Measurements from ENCODE around the gene LRRK2. TPM values are rescaled to one million over a fixed set of nuclear protein-coding genes. Genes with fewer than 3 reads are reported as not detected.

LRRK2 gene
- total RNA-seq, 4 donors from 2014 or later, result 3.6 to 20.8 (median 11.1) TPM

- peaks cover 16% of the 10 kb centered on the region for H3K36me3 ChIP-seq
- WGBS, result 90% methylated on average over 7 of the region's 7 CpGs
- H3K9me3 ChIP-seq, result no peaks in the 10 kb centered on the region
- TF ChIP-seq POLR2A (IDR thresholded peaks at IDR 0.05), result no peak
- TF ChIP-seq CTCF (IDR thresholded peaks at IDR 0.05), result no peak
- TF ChIP-seq EP300 (IDR thresholded peaks at IDR 0.05), result no peak
- TF ChIP-seq POLR2AphosphoS5 (IDR thresholded peaks at IDR 0.05), result no peak
- no peak overlapping the region for H3K4me3 ChIP-seq
- H3K27ac ChIP-seq, result no peak overlapping the region
- no peaks in the 10 kb centered on the region for H3K27me3 ChIP-seq
- no peak for DNase-seq (ENCODE audit: low spot score in 2 of 2)
- no peaks in the 10 kb centered on the region for H3K4me1 ChIP-seq
Observed at GRCh38 chr12:40287369-40287975, 62.7 kb downstream of the LRRK2 start.

GRCh38 chr12:40292788-40293429 is 68.1 kb downstream of the LRRK2 start:
- H3K4me1 ChIP-seq, result no peaks in the 10 kb centered on the region
- WGBS, result 84% methylated on average over 3 of the region's 3 CpGs
- TF ChIP-seq CTCF (IDR thresholded peaks at IDR 0.05) (no peak), POLR2A (IDR thresholded peaks at IDR 0.05) (no peak), POLR2AphosphoS5 (IDR thresholded peaks at IDR 0.05) (no peak), EP300 (IDR thresholded peaks at IDR 0.05) (no peak)
- H3K4me3 ChIP-seq, result no peak overlapping the region
- H3K27ac ChIP-seq, result no peak overlapping the region
- no peaks in the 10 kb centered on the region for H3K27me3 ChIP-seq
- H3K36me3 ChIP-seq, result peaks cover 5% of the 10 kb centered on the region
- no peaks in the 10 kb centered on the region for H3K9me3 ChIP-seq
- no peak for DNase-seq (ENCODE audit: low spot score in 2 of 2)

GRCh38 chr12:40298341-40298740 is 73.5 kb downstream of the LRRK2 start:
- Histone ChIP-seq H3K36me3 (peaks cover 12% of the 10 kb centered on the region), H3K27ac (no peak overlapping the region), H3K4me3 (no peak overlapping the region), H3K4me1 (no peaks in the 10 kb centered on the region), H3K27me3 (no peaks in the 10 kb centered on the region), H3K9me3 (no peaks in the 10 kb centered on the region)
- DNase-seq (ENCODE audit: low spot score in 2 of 2), result no peak
- WGBS, result 96% methylated on average over 8 of the region's 8 CpGs
- no peak for TF ChIP-seq POLR2AphosphoS5 (IDR thresholded peaks at IDR 0.05)
- TF ChIP-seq EP300 (IDR thresholded peaks at IDR 0.05), result no peak
- no peak for TF ChIP-seq CTCF (IDR thresholded peaks at IDR 0.05)
- no peak for TF ChIP-seq POLR2A (IDR thresholded peaks at IDR 0.05)

- no peak overlapping the region for H3K27ac ChIP-seq
- DNase-seq (ENCODE audit: low spot score in 2 of 2), result no peak
- TF ChIP-seq CTCF (IDR thresholded peaks at IDR 0.05) (no peak), POLR2A (IDR thresholded peaks at IDR 0.05) (no peak), POLR2AphosphoS5 (IDR thresholded peaks at IDR 0.05) (no peak), EP300 (IDR thresholded peaks at IDR 0.05) (no peak)
- no peak overlapping the region for H3K4me3 ChIP-seq
- no peaks in the 10 kb centered on the region for H3K4me1 ChIP-seq
- H3K36me3 ChIP-seq, result peaks cover 7% of the 10 kb centered on the region
- WGBS, result 76% methylated on average over 3 of the region's 3 CpGs
- H3K9me3 ChIP-seq, result no peaks in the 10 kb centered on the region
- H3K27me3 ChIP-seq, result no peaks in the 10 kb centered on the region
Observed at GRCh38 chr12:40300490-40300889, 75.7 kb downstream of the LRRK2 start.

- Histone ChIP-seq H3K4me1 (peaks cover 7% of the 10 kb centered on the region), H3K27ac (no peak overlapping the region)
- 80% methylated on average over 6 of the region's 6 CpGs for WGBS
Observed at GRCh38 chr12:40309001-40309400, 84.2 kb downstream of the LRRK2 start.

More at GRCh38 chr12:40309001-40309400, 84.2 kb downstream of the LRRK2 start:
- Histone ChIP-seq H3K27me3 (no peaks in the 10 kb centered on the region), H3K9me3 (no peaks in the 10 kb centered on the region), H3K4me3 (no peak overlapping the region), H3K36me3 (peaks cover 5% of the 10 kb centered on the region)
- TF ChIP-seq EP300 (IDR thresholded peaks at IDR 0.05) (no peak), CTCF (IDR thresholded peaks at IDR 0.05) (no peak), POLR2A (IDR thresholded peaks at IDR 0.05) (no peak), POLR2AphosphoS5 (IDR thresholded peaks at IDR 0.05) (no peak)
- no peak for DNase-seq (ENCODE audit: low spot score in 2 of 2)

Measured in suprapubic skin (tissue), 4 donors.